CD4-positive, CD25-positive, alpha-beta regulatory T cell (primary cell): ENCODE measurements around the gene MLH3. TPM values are rescaled to one million over a fixed set of nuclear protein-coding genes. Genes with fewer than 3 reads are reported as not detected.

Experiments
- ATAC-seq, 2 donors: fragments of 150-1000 bp; cut with Tn5 transposase; one replicate each; pipeline ENCODE4 v1.10.0; 2021; ENCODE audit warnings: low read depth in 2 of 2, moderate number of reproducible peaks in 2 of 2, moderate library complexity in 1 of 2
- DNase-seq, 3 donors: peaks; one replicate each; pipeline versions ENCODE4 v3.0.0 to v3.0.0-alpha.2; 2012 to 2022; ENCODE audit warnings: mixed read lengths in 1 of 3
- H3K27ac ChIP-seq: one replicate; pipeline ENCODE4 v1.7.0; 2013; ENCODE audit warnings: mild to moderate bottlenecking, low read length; ENCODE audit not compliant: insufficient read depth, poor library complexity, severe bottlenecking
- H3K27me3 ChIP-seq: one replicate; pipeline ENCODE4 v1.7.0; 2013; ENCODE audit warnings: low read length; ENCODE audit not compliant: control insufficient read depth, insufficient read depth
- H3K36me3 ChIP-seq: one replicate; pipeline ENCODE4 v1.7.0; 2013; ENCODE audit warnings: mild to moderate bottlenecking, low read length, moderate library complexity; ENCODE audit not compliant: control insufficient read depth, insufficient read depth
- H3K4me1 ChIP-seq: 2 replicates; pipeline ENCODE4 v1.7.0; 2013; ENCODE audit warnings: mild to moderate bottlenecking, low read length; ENCODE audit not compliant: insufficient read depth, control insufficient read depth, poor library complexity, severe bottlenecking
- H3K4me3 ChIP-seq: one replicate; pipeline ENCODE4 v1.7.0; 2013; ENCODE audit warnings: low read depth, mild to moderate bottlenecking, low read length, moderate library complexity
- H3K9me3 ChIP-seq, 2 experiments: 1 replicate in 1 of 2; 2 replicates in 1 of 2; pipeline ENCODE4 v1.7.0; 2013; ENCODE audit warnings: low read length in 2 of 2, mild to moderate bottlenecking in 1 of 2, moderate library complexity in 1 of 2; ENCODE audit not compliant: control insufficient read depth in 2 of 2
- H3K27ac Mint-ChIP-seq, 3 donors: one replicate each; pipeline ENCODE4 v1.8.0; 2020 to 2022; ENCODE audit warnings: mild to moderate bottlenecking in 3 of 3, mixed read lengths in 3 of 3, moderate library complexity in 2 of 3
- H3K27me3 Mint-ChIP-seq: one replicate; pipeline ENCODE4 v1.8.0; 2022; ENCODE audit warnings: mild to moderate bottlenecking, mixed read lengths
- H3K36me3 Mint-ChIP-seq: one replicate; pipeline ENCODE4 v1.8.0; 2020; ENCODE audit warnings: mixed read lengths
- H3K4me1 Mint-ChIP-seq, 4 donors: one replicate each; pipeline ENCODE4 v1.8.0; 2020 to 2022; ENCODE audit warnings: mixed read lengths in 4 of 4, mild to moderate bottlenecking in 1 of 4
- H3K4me3 Mint-ChIP-seq, 4 donors: one replicate each; pipeline ENCODE4 v1.8.0; 2020 to 2022; ENCODE audit warnings: mild to moderate bottlenecking in 4 of 4, mixed read lengths in 4 of 4, moderate library complexity in 3 of 4
- H3K9me3 Mint-ChIP-seq, 7 donors: one replicate each; pipeline ENCODE4 v1.8.0; 2020 to 2022; ENCODE audit warnings: mixed read lengths in 7 of 7, mild to moderate bottlenecking in 3 of 7, moderate library complexity in 2 of 7
- polyA plus RNA-seq, 4 donors: library from polyadenylated mRNA; unstranded; fragments of 300-500 nt; fragmentation: Illumina TruSeq; gene quantifications; one replicate each; pipeline ENCODE4 v1.2.3, GENCODE V29; 2021
- total RNA-seq: library from RNA; stranded (reverse); gene quantifications from one replicate; pipeline ENCODE4 v1.2.3, GENCODE V29; 2022

The MLH3 gene
- total and polyA plus RNA-seq, 5 donors from 2014 or later, result 7.2 to 18.9 (median 13.1) TPM

DNA sequence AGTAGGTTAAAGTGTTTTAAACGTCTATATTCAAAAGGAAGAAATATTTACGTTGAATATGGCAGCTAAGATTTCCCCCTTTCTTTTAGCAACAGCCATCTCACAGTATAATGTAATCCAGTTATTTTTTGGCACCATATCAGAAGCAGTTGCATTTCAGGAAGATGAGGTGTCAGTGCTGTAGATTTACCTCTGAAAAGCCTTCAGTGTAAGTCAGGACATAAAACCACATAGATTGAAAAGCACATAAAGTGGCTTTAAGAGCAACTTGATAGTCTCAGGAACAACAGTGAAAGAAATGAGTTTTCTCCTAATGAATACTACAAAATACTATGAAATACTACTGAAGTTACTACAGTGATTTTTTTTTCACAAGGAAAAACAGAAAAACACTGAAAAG is 6.9 kb downstream of the MLH3 start:
- H3K4me1 ChIP-seq, result no peaks in the 10 kb centered on the region
- Mint-ChIP-seq H3K4me1 (peaks cover 18 to 55% (median 38%) of the 10 kb centered on the region in 4 donors), H3K9me3 (no peaks in the 10 kb centered on the region), H3K27ac (no peak overlapping the region), H3K4me3 (no peak overlapping the region), H3K27me3 (no peaks in the 10 kb centered on the region), H3K36me3 (peaks cover 28% of the 10 kb centered on the region)
- H3K36me3 ChIP-seq, result peaks cover 9% of the 10 kb centered on the region
- ATAC-seq (no peak), DNase-seq (no peak)
- H3K9me3 ChIP-seq, result no peaks in the 10 kb centered on the region
- no peak overlapping the region for H3K27ac ChIP-seq
- no peaks in the 10 kb centered on the region for H3K27me3 ChIP-seq
- no peak overlapping the region for H3K4me3 ChIP-seq

- Mint-ChIP-seq H3K36me3 (peaks cover 24% of the 10 kb centered on the region), H3K27ac (no peak overlapping the region), H3K4me3 (no peak overlapping the region), H3K27me3 (no peaks in the 10 kb centered on the region), H3K4me1 (peaks cover 14 to 36% (median 24%) of the 10 kb centered on the region in 4 donors), H3K9me3 (no peaks in the 10 kb centered on the region)
- Histone ChIP-seq H3K9me3 (no peaks in the 10 kb centered on the region), H3K27me3 (no peaks in the 10 kb centered on the region), H3K27ac (no peak overlapping the region), H3K4me3 (no peak overlapping the region), H3K4me1 (no peaks in the 10 kb centered on the region), H3K36me3 (peaks cover 19% of the 10 kb centered on the region)
- ATAC-seq (no peak), DNase-seq (no peak)
These were observed 9.2 kb downstream of the MLH3 start for GRCh38 chr14:75042035-75042434.

DNA sequence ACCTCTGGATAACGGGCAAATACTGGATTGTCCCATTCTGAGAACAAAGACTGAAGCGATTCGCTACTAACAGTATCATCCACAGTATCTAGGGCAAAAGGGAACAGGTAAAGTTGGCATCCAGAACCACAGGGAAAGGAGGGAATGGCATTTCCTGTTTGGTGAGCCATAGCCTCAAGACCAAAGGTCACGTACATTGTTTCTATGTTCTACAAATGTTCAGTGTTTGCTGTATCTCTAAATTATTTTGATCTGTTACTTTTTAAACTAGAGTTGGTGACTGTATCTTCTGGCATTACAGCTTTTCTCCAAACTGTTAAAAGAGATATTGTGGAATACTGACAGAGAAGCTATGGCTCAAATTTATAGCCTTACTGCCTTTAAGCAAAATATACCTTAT is 9.7 kb downstream of the MLH3 start:
- no peaks in the 10 kb centered on the region for H3K4me1 ChIP-seq
- H3K9me3 ChIP-seq, result no peaks in the 10 kb centered on the region
- Mint-ChIP-seq H3K36me3 (peaks cover 26% of the 10 kb centered on the region), H3K4me1 (peaks cover 14 to 32% (median 22%) of the 10 kb centered on the region in 4 donors), H3K27me3 (no peaks in the 10 kb centered on the region), H3K4me3 (no peak overlapping the region), H3K9me3 (no peaks in the 10 kb centered on the region), H3K27ac (no peak overlapping the region)
- ATAC-seq, result no peak
- H3K27ac ChIP-seq, result no peak overlapping the region
- no peak overlapping the region for H3K4me3 ChIP-seq
- DNase-seq, result no peak
- peaks cover 21% of the 10 kb centered on the region for H3K36me3 ChIP-seq
- no peaks in the 10 kb centered on the region for H3K27me3 ChIP-seq

GRCh38 chr14:75040959-75041358 is 10.3 kb downstream of the MLH3 start:
- DNase-seq, result no peak
- no peaks in the 10 kb centered on the region for H3K4me1 ChIP-seq
- no peak for ATAC-seq
- H3K27ac ChIP-seq, result no peak overlapping the region
- Mint-ChIP-seq H3K9me3 (no peaks in the 10 kb centered on the region), H3K27ac (peak overlapping the region in 1 of 3 donors; percentile 32), H3K4me1 (peaks cover 11 to 25% (median 19%) of the 10 kb centered on the region in 4 donors), H3K27me3 (no peaks in the 10 kb centered on the region), H3K4me3 (no peak overlapping the region), H3K36me3 (peaks cover 30% of the 10 kb centered on the region)
- no peaks in the 10 kb centered on the region for H3K9me3 ChIP-seq
- no peak overlapping the region for H3K4me3 ChIP-seq
- no peaks in the 10 kb centered on the region for H3K27me3 ChIP-seq
- peaks cover 21% of the 10 kb centered on the region for H3K36me3 ChIP-seq

DNA sequence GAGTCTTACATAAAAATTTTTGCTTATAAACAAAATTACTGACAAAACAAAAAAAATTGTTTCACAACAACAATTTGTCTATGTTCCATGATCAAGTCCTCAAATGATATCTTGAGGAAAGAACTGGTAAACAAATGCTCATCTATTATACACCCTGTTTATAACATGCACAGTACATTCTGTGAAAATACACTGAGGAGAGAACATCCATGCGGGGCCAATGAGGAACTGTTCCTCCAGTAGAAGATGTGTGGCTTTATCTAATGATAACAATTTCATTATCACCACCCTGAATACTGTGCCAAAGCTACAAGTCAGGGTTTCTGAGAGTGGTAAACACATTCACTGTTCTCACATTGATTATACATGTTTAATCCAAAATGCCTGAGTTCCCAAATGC is 10.8 kb downstream of the MLH3 start:
- Mint-ChIP-seq H3K27ac (no peak overlapping the region), H3K4me1 (peaks cover 8 to 21% (median 15%) of the 10 kb centered on the region in 4 donors), H3K36me3 (peaks cover 34% of the 10 kb centered on the region), H3K9me3 (no peaks in the 10 kb centered on the region), H3K27me3 (no peaks in the 10 kb centered on the region), H3K4me3 (no peak overlapping the region)
- peaks cover 21% of the 10 kb centered on the region for H3K36me3 ChIP-seq
- H3K4me3 ChIP-seq, result no peak overlapping the region
- ATAC-seq (no peak), DNase-seq (no peak)
- H3K4me1 ChIP-seq, result no peaks in the 10 kb centered on the region
- H3K27me3 ChIP-seq, result no peaks in the 10 kb centered on the region
- no peak overlapping the region for H3K27ac ChIP-seq
- no peaks in the 10 kb centered on the region for H3K9me3 ChIP-seq

- no peak overlapping the region for H3K27ac ChIP-seq
- H3K4me3 Mint-ChIP-seq, result no peak overlapping the region
- peaks cover 0 to 6% (median 0%) of the 10 kb centered on the region in 4 donors for H3K4me1 Mint-ChIP-seq
- H3K27me3 Mint-ChIP-seq, result no peaks in the 10 kb centered on the region
- ATAC-seq (no peak), DNase-seq (no peak)
- no peaks in the 10 kb centered on the region for H3K4me1 ChIP-seq
- H3K36me3 ChIP-seq, result peaks cover 24% of the 10 kb centered on the region
- H3K27me3 ChIP-seq, result no peaks in the 10 kb centered on the region
- no peak overlapping the region for H3K4me3 ChIP-seq
- peaks cover 43% of the 10 kb centered on the region for H3K36me3 Mint-ChIP-seq
- H3K9me3 Mint-ChIP-seq, result no peaks in the 10 kb centered on the region
- no peak overlapping the region for H3K27ac Mint-ChIP-seq
- H3K9me3 ChIP-seq, result no peaks in the 10 kb centered on the region
These were observed 18.3 kb downstream of the MLH3 start for GRCh38 chr14:75032939-75033338.

DNA sequence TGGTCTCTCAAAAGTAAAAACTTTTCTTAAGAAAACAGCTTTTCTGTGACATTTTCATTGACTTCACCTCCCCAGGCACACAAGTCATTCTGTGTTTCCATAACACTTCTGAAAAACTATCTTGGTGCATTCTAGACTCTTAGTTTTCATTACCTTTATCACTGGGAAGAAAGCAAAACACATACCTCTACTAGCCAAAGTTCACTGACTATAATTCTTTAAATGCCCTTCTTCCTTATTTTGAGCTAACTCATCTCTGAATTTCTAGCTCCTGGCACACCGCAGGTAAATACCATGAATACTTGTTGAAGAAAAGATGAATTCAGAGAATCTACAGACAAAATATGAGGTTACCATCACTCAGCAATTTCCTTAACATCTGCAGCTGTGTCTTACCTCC is 21.1 kb downstream of the MLH3 start:
- Histone ChIP-seq H3K4me3 (no peak overlapping the region), H3K9me3 (no peaks in the 10 kb centered on the region), H3K27me3 (no peaks in the 10 kb centered on the region), H3K4me1 (no peaks in the 10 kb centered on the region), H3K36me3 (peaks cover 27% of the 10 kb centered on the region), H3K27ac (no peak overlapping the region)
- H3K27ac Mint-ChIP-seq, result peak overlapping the region in 1 of 3 donors; percentile 39
- no peak overlapping the region for H3K4me3 Mint-ChIP-seq
- no peak for ATAC-seq
- H3K9me3 Mint-ChIP-seq, result no peaks in the 10 kb centered on the region
- H3K27me3 Mint-ChIP-seq, result no peaks in the 10 kb centered on the region
- H3K36me3 Mint-ChIP-seq, result peaks cover 28% of the 10 kb centered on the region
- H3K4me1 Mint-ChIP-seq, result no peaks in the 10 kb centered on the region
- DNase-seq, result no peak

DNA sequence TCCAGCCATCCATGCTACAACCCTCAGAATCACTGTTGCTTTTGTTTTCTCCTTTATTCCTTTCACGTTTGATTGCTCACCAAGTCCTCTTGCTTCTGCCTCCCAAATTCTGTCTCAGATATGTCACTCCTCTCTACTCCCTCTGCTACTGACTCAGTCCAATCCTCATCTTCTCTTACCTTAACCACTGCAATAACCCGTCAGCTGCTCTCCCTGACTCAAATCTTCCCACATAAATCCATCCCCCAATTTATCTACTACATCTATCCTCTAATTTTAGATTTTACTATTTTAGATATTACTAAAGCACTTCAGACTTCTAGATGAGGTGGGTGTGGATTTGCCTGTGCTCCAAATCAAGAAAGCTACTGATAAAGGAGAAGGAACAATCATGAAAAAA is 25.4 kb downstream of the MLH3 start:
- no peak overlapping the region for H3K27ac Mint-ChIP-seq
- no peaks in the 10 kb centered on the region for H3K4me1 ChIP-seq
- H3K9me3 Mint-ChIP-seq, result no peaks in the 10 kb centered on the region
- H3K27me3 ChIP-seq, result no peaks in the 10 kb centered on the region
- H3K36me3 ChIP-seq, result peaks cover 33% of the 10 kb centered on the region
- ATAC-seq (no peak), DNase-seq (no peak)
- H3K9me3 ChIP-seq, result no peaks in the 10 kb centered on the region
- peaks cover 16% of the 10 kb centered on the region for H3K36me3 Mint-ChIP-seq
- no peak overlapping the region for H3K4me3 Mint-ChIP-seq
- no peak overlapping the region for H3K4me3 ChIP-seq
- no peaks in the 10 kb centered on the region for H3K4me1 Mint-ChIP-seq
- no peak overlapping the region for H3K27ac ChIP-seq
- H3K27me3 Mint-ChIP-seq, result no peaks in the 10 kb centered on the region
